HK-2 (cell line): ENCODE data around the gene RBM19.

Experiments
- DNase-seq: peaks from one replicate; pipeline ENCODE4 v3.0.0-alpha.2; 2018; ENCODE audit not compliant: unreplicated experiment

Gene RBM19

GRCh38 chr12:113776536-113776935, 189.6 kb downstream of the RBM19 start:
- no peak for DNase-seq

- DNase-seq = no peak
Measured at GRCh38 chr12:113774526-113774925, 191.6 kb downstream of the RBM19 start.

GRCh38 chr12:113772505-113773030, 193.6 kb downstream of the RBM19 start:
- DNase-seq = no peak

- no peak for DNase-seq
Measured at GRCh38 chr12:113770389-113770865, 195.7 kb downstream of the RBM19 start.

- DNase-seq = no peak
Measured at GRCh38 chr12:113769305-113769704, 196.8 kb downstream of the RBM19 start.

GRCh38 chr12:113768850-113769249, 197.3 kb downstream of the RBM19 start:
- no peak for DNase-seq

- DNase-seq = peak; percentile 52
Measured at GRCh38 chr12:113766879-113767878, 198.9 kb downstream of the RBM19 start.
